Heart left ventricle (tissue), 16 donors: ENCODE data around the gene TNFRSF14. TPM values are rescaled to one million over a fixed set of nuclear protein-coding genes. Genes with fewer than 3 reads are reported as not detected.

Source experiments
- ATAC-seq, 4 donors: fragments of 200-7000 bp; cut with Tn5 transposase; one replicate each; pipeline ENCODE4 v1.9.1; 2020 to 2022; ENCODE audit warnings: moderate library complexity in 4 of 4, mild to moderate bottlenecking in 3 of 4, moderate number of reproducible peaks in 1 of 4
- DNase-seq, 5 donors: peaks; one replicate each; pipeline ENCODE4 v3.0.0-alpha.2; 2020
- H3K27ac ChIP-seq, 12 donors: fragments of 200-600 bp; sonication (generic) in 4 of 12; one replicate each; pipeline versions ENCODE4 v1.5.0 to v1.8.0; 2016 to 2022; ENCODE audit warnings: mild to moderate bottlenecking in 2 of 12
- H3K27me3 ChIP-seq, 9 donors: fragments of 200-600 bp; sonication (generic) in 2 of 9; one replicate each; pipeline versions ENCODE4 v1.5.1 to v1.8.0; 2016 to 2022; ENCODE audit warnings: mild to moderate bottlenecking in 3 of 9
- H3K36me3 ChIP-seq, 9 donors: fragments of 200-600 bp; sonication (generic) in 2 of 9; one replicate each; pipeline versions ENCODE4 v1.5.0 to v1.8.0; 2018 to 2022; ENCODE audit warnings: mild to moderate bottlenecking in 2 of 9
- H3K4me1 ChIP-seq, 12 donors: fragments of 200-600 bp; sonication (generic) in 4 of 12; one replicate each; pipeline versions ENCODE4 v1.5.0 to v1.8.0; 2016 to 2022; ENCODE audit warnings: mild to moderate bottlenecking in 3 of 12
- H3K4me3 ChIP-seq, 12 donors: fragments of 200-600 bp; sonication (generic) in 4 of 12; one replicate each; pipeline versions ENCODE4 v1.5.0 to v1.8.0; 2017 to 2022; ENCODE audit warnings: mild to moderate bottlenecking in 9 of 12, moderate library complexity in 4 of 12
- H3K9me3 ChIP-seq, 12 donors: fragments of 200-600 bp; sonication (generic) in 4 of 12; one replicate each; pipeline versions ENCODE4 v1.5.0 to v1.8.0; 2016 to 2022; ENCODE audit warnings: mild to moderate bottlenecking in 1 of 12
- CTCF ChIP-seq, 12 donors: fragments of 200-600 bp; sonication (generic) in 4 of 12; IDR thresholded peaks; one replicate each; pipeline versions ENCODE4 v1.5.0 to v1.8.0; 2018 to 2022; ENCODE audit warnings: antibody characterized with exemption in 12 of 12, mild to moderate bottlenecking in 5 of 12
- POLR2A ChIP-seq, 2 donors: fragments of 450-650 bp; IDR thresholded peaks; one replicate each; pipeline ENCODE4 v1.6.1; 2017; ENCODE audit warnings: antibody characterized with exemption in 2 of 2, mild to moderate bottlenecking in 2 of 2, moderate library complexity in 2 of 2
- WGBS, 4 donors: extraction: QIAGEN DNeasy Blood & Tissue Kit in 2 of 4; methylation state at CpG; one replicate each; pipeline versions ENCODE4 v1.1.5 to v1.1.7; 2013 to 2018; 5-methylcytosine and 5-hydroxymethylcytosine counted together
- intact Hi-C, 10 donors: fragments of 100-400 bp; cut with DNase I; formaldehyde crosslinking; loops; one replicate each; pipeline versions ENCODE4 v1.11.1 to v1.14.2; 2022
- polyA plus RNA-seq, 2 donors: library from polyadenylated mRNA; stranded (reverse); fragments of 200-250 nt; gene quantifications; one replicate each; pipeline ENCODE4 v1.2.3, GENCODE V29; 2013
- total RNA-seq, 9 donors: library from RNA; depleted of rRNA in 2 of 9; stranded (reverse); fragments of >200 nt in 2 of 9; fragmentation: NEBNext Ultra II Directional in 3 of 9; extraction: Animal tissue kit (Norgen Biotek cat#: 25700) in 3 of 9; gene quantifications; one replicate each; pipeline versions ENCODE4 v1.1.0 to v1.2.4, GENCODE V29; 2016 to 2023
- donor health status: ischemic (EF 13 %, LVEDD 7.1; RV severe dilation, severe dysfunction).
- donor health status: healthy with polysubstance abuse.
- donor health status: DM: no; HTN: yes; CAD: no.
- donor health status: DM: no; HTN: no; CAD: no.
- donor health status: ischemic (EF 25% LVEDD 6.9; RV normal size, moderate dysfunction).
- donor health status: ischemic (EF 25% LVEDD 5.7; RV mildly dilated, moderate dysfunction).
- donor health status: healthy.
- donor health status: DM: yes; HTN: yes; CAD: no.
- donor health status: ischemic (EF 35%, LVEDD 5.7; RV mildly dilated, moderate dysfunction).
- donor health status: nonischemic (EF 11% LVEDD 7.7; RV severe dilation, severe dysfunction).
- donor health status: DM: yes; HTN: yes; CAD: no.
- donor health status: PGD.
- donor health status: ischemic (EF 29% LVEDD 5.4; RV normal size, mild dysfunction).
- donor health status: nonischemic (EF 23%, LVEDD 6.1; RV moderate dilation, normal function).

Gene TNFRSF14
- total and polyA plus RNA-seq, 11 donors, result 7.8 to 70.8 (median 14.3) TPM

GRCh38 chr1:2523191-2523890, 32.8 kb upstream of the TNFRSF14 start:
- 63 to 66% (median 64%) methylated on average over 24 to 32 of the region's 32 CpGs for WGBS, 4 donors
- H3K9me3 ChIP-seq, result no peaks in the 10 kb centered on the region
- DNase-seq (no peak), ATAC-seq (no peak)
- intact Hi-C loops, result loop anchor here in 2 of 10 donors (10.0 kb wide), 1 partner anchor 329 kb away; the partner anchor contains the start of gene FAAP20 (in 2 of the 2)
- peaks cover 0 to 6% (median 0%) of the 10 kb centered on the region in 9 donors for H3K27me3 ChIP-seq
- peaks cover 2 to 43% (median 33%) of the 10 kb centered on the region in 9 donors for H3K36me3 ChIP-seq
- peak overlapping the region in 1 of 12 donors; percentile 51 for H3K27ac ChIP-seq
- H3K4me1 ChIP-seq, result peaks cover 16 to 54% (median 46%) of the 10 kb centered on the region in 12 donors
- TF ChIP-seq CTCF (IDR thresholded peaks at IDR 0.05), result no peak
- no peak for TF ChIP-seq POLR2A (IDR thresholded peaks at IDR 0.05)
- peak overlapping the region in 3 of 12 donors; percentile 7 to 92 (median 24) for H3K4me3 ChIP-seq

- peaks cover 0 to 36% (median 26%) of the 10 kb centered on the region in 9 donors for H3K36me3 ChIP-seq
- ATAC-seq, result no peak
- peak overlapping the region in 8 of 12 donors; percentile 7 to 97 (median 86) for H3K4me3 ChIP-seq
- intact Hi-C loops, result loop anchor here in 2 of 10 donors (10.0 kb wide), 1 partner anchor 329 kb away; the partner anchor contains the start of gene FAAP20 (in 2 of the 2)
- peak overlapping the region in 1 of 12 donors; percentile 51 for H3K27ac ChIP-seq
- no peaks in the 10 kb centered on the region for H3K9me3 ChIP-seq
- H3K27me3 ChIP-seq, result peaks cover 0 to 13% (median 0%) of the 10 kb centered on the region in 9 donors
- no peak for DNase-seq
- no peak for TF ChIP-seq POLR2A (IDR thresholded peaks at IDR 0.05)
- no peak for TF ChIP-seq CTCF (IDR thresholded peaks at IDR 0.05)
- 63 to 67% (median 65%) methylated on average over 10 of the region's 10 CpGs for WGBS, 4 donors
- H3K4me1 ChIP-seq, result peaks cover 23 to 62% (median 53%) of the 10 kb centered on the region in 12 donors
Measured at GRCh38 chr1:2523891-2524609, 32.1 kb upstream of the TNFRSF14 start.

DNA sequence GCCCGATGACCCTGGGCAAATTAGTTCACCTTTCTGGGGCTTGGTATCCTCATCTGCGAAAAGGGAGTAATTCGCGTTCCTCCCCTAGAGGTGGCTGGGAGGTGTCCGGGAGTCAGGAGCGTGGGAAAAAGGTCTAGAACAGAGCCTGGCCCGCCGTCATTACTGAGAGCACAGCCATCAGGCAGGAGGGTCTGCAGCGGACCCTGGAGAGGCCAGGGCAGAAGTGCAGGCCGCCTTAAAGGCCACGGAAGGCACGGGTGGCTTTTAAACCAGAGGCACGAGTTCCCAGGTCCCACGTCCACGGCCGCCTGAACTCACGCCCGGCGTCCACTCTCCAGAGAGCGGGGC, 30.6 kb upstream of the TNFRSF14 start:
- Histone ChIP-seq H3K27ac (peak overlapping the region; percentile 61 to 92 (median 84)), H3K9me3 (no peaks in the 10 kb centered on the region), H3K4me3 (peak overlapping the region; percentile 72 to 97 (median 86)), H3K27me3 (peaks cover 0 to 25% (median 0%) of the 10 kb centered on the region in 9 donors), H3K4me1 (peaks cover 25 to 75% (median 63%) of the 10 kb centered on the region in 12 donors), H3K36me3 (peaks cover 0 to 21% (median 11%) of the 10 kb centered on the region in 9 donors)
- ATAC-seq (no peak), DNase-seq (no peak)
- 3 to 4% (median 4%) methylated on average over 20 of the region's 20 CpGs for WGBS, 4 donors
- intact Hi-C loops, result loop anchor here in 8 of 10 donors (5.0 to 10.0 kb wide), 4 partner anchors 62 to 333 kb away; partner anchors contain the start of genes PEX10 (in 5 of the 8), FAAP20 (in 3 of the 8) and PRXL2B (in 1 of the 8)
- no peak for TF ChIP-seq CTCF (IDR thresholded peaks at IDR 0.05)
- TF ChIP-seq POLR2A (IDR thresholded peaks at IDR 0.05), result no peak
